SK-N-SH (cell line): ENCODE results near the gene CHAF1A. TPM values are rescaled to one million over a fixed set of nuclear protein-coding genes. Genes with fewer than 3 reads are reported as not detected.
A peak's percentile ranks its signal among the peaks of the same experiment; 100 is the strongest.

ENCODE experiments used
- CTCF ChIA-PET: fragments of 300-600, 350-600 bp; formaldehyde crosslinking; extraction: SDS; loops from one replicate; lab custom pipeline; 2021; lab: Yijun Ruan, JAX
- POLR2A ChIA-PET: fragments of 350-600 bp; sonication (Branson Sonifier 250); formaldehyde crosslinking; extraction: SDS; loops from one replicate; lab custom pipeline; 2020; ENCODE audit warnings: antibody characterized with exemption, inconsistent platforms; lab: Yijun Ruan, JAX
- DNase-seq: peaks from one replicate; pipeline ENCODE4 v3.0.0; 2012
- H2AFZ ChIP-seq: fragments of 200-600 bp; sonication (generic); 2 replicates; pipeline ENCODE4 v1.8.1; 2016; ENCODE audit warnings: antibody characterized with exemption, mild to moderate bottlenecking, low read depth
- H3F3A ChIP-seq: fragments of 200-600 bp; sonication (generic); replicated peaks from 2 replicates; pipeline ENCODE3; 2016; ENCODE audit warnings: antibody characterized with exemption, mild to moderate bottlenecking; ENCODE audit not compliant: insufficient read depth
- H3K27ac ChIP-seq, 2 experiments: fragments of 200-500 bp in 1 of 2; fragments of 200-600 bp in 1 of 2; sonication (Bioruptor generic) in 1 of 2; sonication (generic), shearing (Covaris generic) in 1 of 2; 2 replicates each; pipeline versions ENCODE4 v1.5.1 to v1.6.1; 2014 to 2016; ENCODE audit warnings: low read depth in 2 of 2, inconsistent platforms in 1 of 2, low read length in 1 of 2, mild to moderate bottlenecking in 1 of 2, mixed read lengths in 1 of 2
- H3K27me3 ChIP-seq: fragments of 200-600 bp; sonication (generic), shearing (Covaris generic); 2 replicates; pipeline ENCODE4 v1.6.1; 2016; ENCODE audit warnings: mixed run types; ENCODE audit not compliant: insufficient read depth
- H3K36me3 ChIP-seq, 2 experiments: fragments of 200-500 bp in 1 of 2; fragments of 200-600 bp in 1 of 2; sonication (Bioruptor generic) in 1 of 2; sonication (generic) in 1 of 2; replicated peaks in 1 of 2; 2 replicates each; pipeline versions ENCODE3 to v1.5.1; 2014 to 2016; ENCODE audit warnings: low read length in 1 of 2, mild to moderate bottlenecking in 1 of 2; ENCODE audit not compliant: insufficient read depth in 2 of 2, control insufficient read depth in 1 of 2
- H3K4me1 ChIP-seq, 2 experiments: fragments of 200-500 bp in 1 of 2; fragments of 200-600 bp in 1 of 2; sonication (Bioruptor generic) in 1 of 2; sonication (generic), shearing (Covaris generic) in 1 of 2; 2 replicates each; pipeline versions ENCODE4 v1.5.1 to v1.6.1; 2014 to 2016; ENCODE audit warnings: low read depth in 1 of 2, low read length in 1 of 2, mixed run types in 1 of 2; ENCODE audit not compliant: insufficient read depth in 2 of 2, control insufficient read depth in 1 of 2
- H3K4me2 ChIP-seq: fragments of 200-600 bp; sonication (generic), shearing (Covaris generic); 2 replicates; pipeline ENCODE4 v1.6.1; 2017; ENCODE audit warnings: mixed run types
- H3K4me3 ChIP-seq, 2 experiments: fragments of 200-500 bp in 1 of 2; fragments of 200-600 bp in 1 of 2; sonication (Bioruptor generic) in 1 of 2; sonication (generic), shearing (Covaris generic) in 1 of 2; 2 replicates each; pipeline versions ENCODE4 v1.5.1 to v1.8.1; 2014 to 2016; ENCODE audit warnings: low read depth in 2 of 2, inconsistent platforms in 1 of 2, low read length in 1 of 2, mild to moderate bottlenecking in 1 of 2, mixed read lengths in 1 of 2, moderate library complexity in 1 of 2
- H3K79me2 ChIP-seq: fragments of 200-600 bp; sonication (generic); 2 replicates; pipeline ENCODE4 v1.8.1; 2017; ENCODE audit warnings: mild to moderate bottlenecking; ENCODE audit not compliant: insufficient read depth
- H3K9ac ChIP-seq: fragments of 200-600 bp; sonication (generic); 2 replicates; pipeline ENCODE4 v1.6.1; 2017; ENCODE audit warnings: mixed run types
- H3K9me2 ChIP-seq: fragments of 200-600 bp; sonication (generic); 2 replicates; pipeline ENCODE4 v1.6.1; 2017; ENCODE audit warnings: mixed run types
- H3K9me3 ChIP-seq: fragments of 200-600 bp; sonication (generic); 2 replicates; pipeline ENCODE4 v1.6.1; 2017; ENCODE audit warnings: mixed run types, mild to moderate bottlenecking, moderate library complexity
- H4K20me1 ChIP-seq: fragments of 200-600 bp; sonication (generic); 2 replicates; pipeline ENCODE4 v1.6.1; 2017; ENCODE audit warnings: mild to moderate bottlenecking, mixed run types; ENCODE audit not compliant: insufficient read depth
- ELF1 ChIP-seq: IDR thresholded peaks from 2 replicates; pipeline ENCODE4 v1.4.0; 2012
- EP300 ChIP-seq, 2 experiments: IDR thresholded peaks; 2 replicates each; pipeline versions ENCODE4 v1.4.0 to v1.6.1; 2012; ENCODE audit warnings: borderline replicate concordance in 1 of 2, low read depth in 1 of 2, low read length in 1 of 2
- EZH2phosphoT487 ChIP-seq: fragments of 200-600 bp; sonication (generic); IDR thresholded peaks from 2 replicates; pipeline ENCODE4 v1.6.1; 2017; ENCODE audit warnings: low read depth, mixed run types, mild to moderate bottlenecking, antibody characterized with exemption, moderate library complexity, borderline replicate concordance
- JUND ChIP-seq: IDR thresholded peaks from 2 replicates; pipeline ENCODE4 v1.4.0; 2012
- MEF2A ChIP-seq: IDR thresholded peaks from 2 replicates; pipeline ENCODE4 v1.4.0; 2012; ENCODE audit warnings: low read depth, borderline replicate concordance
- MXI1 ChIP-seq: IDR thresholded peaks from 2 replicates; pipeline ENCODE4 v1.6.1; 2012; ENCODE audit warnings: mild to moderate bottlenecking, low read depth, low read length, improper control_type of control experiment
- NFIC ChIP-seq: IDR thresholded peaks from 2 replicates; pipeline ENCODE4 v1.4.0; 2012; ENCODE audit warnings: borderline replicate concordance
- RFX5 ChIP-seq: IDR thresholded peaks from 2 replicates; pipeline ENCODE4 v1.6.1; 2012; ENCODE audit warnings: mild to moderate bottlenecking, improper control_type of control experiment, low read length
- RXRA ChIP-seq: IDR thresholded peaks from 2 replicates; pipeline ENCODE4 v1.4.0; 2012; ENCODE audit warnings: low read depth, mild to moderate bottlenecking, borderline replicate concordance
- SIN3A ChIP-seq: IDR thresholded peaks from 2 replicates; pipeline ENCODE4 v1.6.1; 2012; ENCODE audit warnings: low read depth, mild to moderate bottlenecking, low read length, moderate library complexity, borderline replicate concordance
- SMC3 ChIP-seq: IDR thresholded peaks from 2 replicates; pipeline ENCODE4 v1.6.1; 2012; ENCODE audit warnings: low read depth, low read length, improper control_type of control experiment
- TAF1 ChIP-seq: IDR thresholded peaks from 2 replicates; pipeline ENCODE4 v1.6.1; 2012; ENCODE audit warnings: low read depth, mild to moderate bottlenecking, low read length, moderate library complexity, borderline replicate concordance
- TEAD4 ChIP-seq: IDR thresholded peaks from 2 replicates; pipeline ENCODE4 v1.4.0; 2012; ENCODE audit warnings: mild to moderate bottlenecking, borderline replicate concordance; ENCODE audit not compliant: insufficient read depth
- YY1 ChIP-seq: IDR thresholded peaks from 2 replicates; pipeline ENCODE4 v1.4.0; 2012; ENCODE audit warnings: low read depth, mild to moderate bottlenecking
- WGBS: methylation state at CpG from one replicate; pipeline ENCODE4 v1.1.6; 2017; ENCODE audit warnings: low lambda C conversion rate; 5-methylcytosine and 5-hydroxymethylcytosine counted together
- polyA plus RNA-seq, 3 experiments: library from polyadenylated mRNA; depleted of rRNA; stranded (reverse); fragments of >200 nt; gene quantifications; 2 replicates each; pipeline ENCODE4 v1.2.3, GENCODE V29; 2012
- TF ChIP-seq, protein P1 (sequence below): IDR thresholded peaks from 2 replicates; pipeline ENCODE4 v1.4.0; 2012; ENCODE audit warnings: low read depth, borderline replicate concordance
- TF ChIP-seq, protein P2 (sequence below): fragments of 150-350 bp; IDR thresholded peaks from 2 replicates; pipeline ENCODE4 v1.6.1; 2016; ENCODE audit warnings: mild to moderate bottlenecking, low read depth, low read length
- TF ChIP-seq, protein P3 (sequence below): IDR thresholded peaks from 2 replicates; pipeline ENCODE4 v1.4.0; 2012; ENCODE audit warnings: low read depth, borderline replicate concordance
- TF ChIP-seq, protein P4 (sequence below): IDR thresholded peaks from 2 replicates; pipeline ENCODE4 v1.4.0; 2012; ENCODE audit warnings: low read depth

CHAF1A gene
- polyA plus RNA-seq, 1 of the 3 experiments (the other 2 are of a cell fraction), result 18.0 TPM

DNA sequence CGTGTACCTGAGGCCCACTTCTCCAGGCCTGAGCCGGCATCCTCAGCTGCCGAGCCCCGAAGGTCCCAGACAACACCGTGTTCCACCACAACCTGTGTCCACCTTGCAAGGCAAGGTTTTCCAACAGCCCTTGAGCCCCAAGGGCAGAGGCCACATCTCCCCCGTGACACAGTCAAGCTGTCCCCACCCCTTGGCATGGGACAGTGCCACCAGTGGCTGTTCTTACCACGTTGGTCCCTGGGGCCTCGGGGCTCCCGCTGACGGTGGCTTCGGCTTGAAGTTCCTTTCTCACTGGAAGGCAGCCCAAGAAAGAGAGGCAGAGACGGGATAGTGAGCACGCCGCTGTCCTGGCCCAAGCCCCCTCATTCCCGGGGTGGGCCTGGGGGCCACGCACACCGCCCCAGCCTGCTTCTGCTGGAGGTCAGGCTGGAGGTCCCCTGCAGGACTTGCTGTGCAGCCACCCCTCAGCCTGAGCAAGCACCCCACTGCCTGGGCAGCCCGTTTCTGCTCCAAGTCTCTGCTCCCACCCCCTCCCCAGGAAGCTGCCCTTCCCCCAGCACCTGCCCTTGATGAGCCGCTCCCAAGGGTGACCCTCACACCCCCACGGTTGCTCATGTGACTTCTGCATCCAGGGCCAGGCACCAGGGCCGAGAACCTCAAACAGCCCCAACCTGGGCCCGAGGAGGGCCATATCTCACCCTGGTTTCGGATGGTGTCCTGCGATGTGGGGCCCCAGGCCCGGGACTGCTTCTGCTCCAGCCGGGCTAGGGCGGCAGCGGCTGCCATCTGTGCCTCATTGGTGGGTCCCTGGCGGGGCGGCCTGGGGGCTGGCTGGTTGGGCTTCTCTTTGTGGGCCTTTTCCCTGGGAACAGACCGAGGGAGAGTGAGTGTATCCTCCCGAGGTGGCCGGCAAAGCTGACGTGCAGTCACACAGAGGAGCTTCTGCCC is 51.1 kb downstream of the CHAF1A start:
- CTCF ChIA-PET, result no interaction called here
- WGBS, result 77% methylated on average over 10 of the region's 34 CpGs
- DNase-seq, result peak; percentile 27
- Histone ChIP-seq H3K27me3 (no peaks in the 10 kb centered on the region), H3K79me2 (peaks cover 32% of the 10 kb centered on the region), H3K27ac (no peak overlapping the region; a peak in 1 of 4 replicates), H3K4me1 (peaks cover 6 to 13% of the 10 kb centered on the region in 2 experiments; a peak in 2 of 4 replicates), H3K4me2 (no peak overlapping the region), H2AFZ (no peak overlapping the region), H3K4me3 (no peak overlapping the region), H3F3A (peaks cover 9% of the 10 kb centered on the region), H3K9ac (no peak overlapping the region), H4K20me1 (peaks cover 20% of the 10 kb centered on the region; the same call in 1 of the 2 replicates), H3K9me2 (no peaks in the 10 kb centered on the region), H3K36me3 (peaks cover 13 to 35% of the 10 kb centered on the region in 2 experiments), H3K9me3 (no peaks in the 10 kb centered on the region)
- POLR2A ChIA-PET, result interaction anchor here (0.6 kb wide), 1 partner anchor 51 kb away, joined by 3 read pairs; no protein-coding TSS in a partner anchor
- TF ChIP-seq SMC3 (no peak), JUND (no peak), ELF1 (no peak), NFIC (no peak), EZH2phosphoT487 (no peak), EP300 (IDR thresholded peaks at IDR 0.05; ENCODE audit: borderline replicate concordance in 1 of 2, low read depth in 1 of 2, low read length in 1 of 2) (no peak), YY1 (no peak), TEAD4 (no peak), MEF2A (no peak), SIN3A (no peak), TAF1 (no peak), MXI1 (no peak), RXRA (no peak), RFX5 (no peak)
- TF ChIP-seq, protein P1, sequence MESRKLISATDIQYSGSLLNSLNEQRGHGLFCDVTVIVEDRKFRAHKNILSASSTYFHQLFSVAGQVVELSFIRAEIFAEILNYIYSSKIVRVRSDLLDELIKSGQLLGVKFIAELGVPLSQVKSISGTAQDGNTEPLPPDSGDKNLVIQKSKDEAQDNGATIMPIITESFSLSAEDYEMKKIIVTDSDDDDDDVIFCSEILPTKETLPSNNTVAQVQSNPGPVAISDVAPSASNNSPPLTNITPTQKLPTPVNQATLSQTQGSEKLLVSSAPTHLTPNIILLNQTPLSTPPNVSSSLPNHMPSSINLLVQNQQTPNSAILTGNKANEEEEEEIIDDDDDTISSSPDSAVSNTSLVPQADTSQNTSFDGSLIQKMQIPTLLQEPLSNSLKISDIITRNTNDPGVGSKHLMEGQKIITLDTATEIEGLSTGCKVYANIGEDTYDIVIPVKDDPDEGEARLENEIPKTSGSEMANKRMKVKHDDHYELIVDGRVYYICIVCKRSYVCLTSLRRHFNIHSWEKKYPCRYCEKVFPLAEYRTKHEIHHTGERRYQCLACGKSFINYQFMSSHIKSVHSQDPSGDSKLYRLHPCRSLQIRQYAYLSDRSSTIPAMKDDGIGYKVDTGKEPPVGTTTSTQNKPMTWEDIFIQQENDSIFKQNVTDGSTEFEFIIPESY, result no peak
- TF ChIP-seq, protein P2, sequence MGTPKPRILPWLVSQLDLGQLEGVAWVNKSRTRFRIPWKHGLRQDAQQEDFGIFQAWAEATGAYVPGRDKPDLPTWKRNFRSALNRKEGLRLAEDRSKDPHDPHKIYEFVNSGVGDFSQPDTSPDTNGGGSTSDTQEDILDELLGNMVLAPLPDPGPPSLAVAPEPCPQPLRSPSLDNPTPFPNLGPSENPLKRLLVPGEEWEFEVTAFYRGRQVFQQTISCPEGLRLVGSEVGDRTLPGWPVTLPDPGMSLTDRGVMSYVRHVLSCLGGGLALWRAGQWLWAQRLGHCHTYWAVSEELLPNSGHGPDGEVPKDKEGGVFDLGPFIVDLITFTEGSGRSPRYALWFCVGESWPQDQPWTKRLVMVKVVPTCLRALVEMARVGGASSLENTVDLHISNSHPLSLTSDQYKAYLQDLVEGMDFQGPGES, result no peak
- TF ChIP-seq, protein P3, sequence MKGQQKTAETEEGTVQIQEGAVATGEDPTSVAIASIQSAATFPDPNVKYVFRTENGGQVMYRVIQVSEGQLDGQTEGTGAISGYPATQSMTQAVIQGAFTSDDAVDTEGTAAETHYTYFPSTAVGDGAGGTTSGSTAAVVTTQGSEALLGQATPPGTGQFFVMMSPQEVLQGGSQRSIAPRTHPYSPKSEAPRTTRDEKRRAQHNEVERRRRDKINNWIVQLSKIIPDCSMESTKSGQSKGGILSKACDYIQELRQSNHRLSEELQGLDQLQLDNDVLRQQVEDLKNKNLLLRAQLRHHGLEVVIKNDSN, result no peak
- TF ChIP-seq, protein P4, sequence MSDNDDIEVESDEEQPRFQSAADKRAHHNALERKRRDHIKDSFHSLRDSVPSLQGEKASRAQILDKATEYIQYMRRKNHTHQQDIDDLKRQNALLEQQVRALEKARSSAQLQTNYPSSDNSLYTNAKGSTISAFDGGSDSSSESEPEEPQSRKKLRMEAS, result no peak
